Measurements from ENCODE around the gene SHC1.
"Not testable (repeated sequence)": the region's sequence is repeated elsewhere in the genome, so short reads cannot be mapped to it uniquely, and the experiment has no call there.

The SHC1 gene

GRCh38 chr1:154996966-154997701, 26.6 kb upstream of the SHC1 start:
- no peak for DNase-seq (ENCODE audit: low read depth in 1 of 2, low spot score in 1 of 2)

GRCh38 chr1:154995301-154995983, 24.9 kb upstream of the SHC1 start:
- DNase-seq (ENCODE audit: low read depth in 1 of 2, low spot score in 1 of 2) = not testable (repeated sequence)

- DNase-seq (ENCODE audit: low read depth in 1 of 2, low spot score in 1 of 2) = no peak
Measured at GRCh38 chr1:154994591-154994990, 24.0 kb upstream of the SHC1 start.

- DNase-seq (ENCODE audit: low read depth in 1 of 2, low spot score in 1 of 2) = no peak
Measured at GRCh38 chr1:154994269-154994587, 23.7 kb upstream of the SHC1 start.

GRCh38 chr1:154993572-154994268, 23.2 kb upstream of the SHC1 start, which contains the start of gene LENEP:
Gene LENEP, plus strand, starts transcription at chr1:154993586. Its CDS starts 22 bp downstream, at chr1:154993608.
- no peak for DNase-seq (ENCODE audit: low read depth in 1 of 2, low spot score in 1 of 2)

- no peak for DNase-seq (ENCODE audit: low read depth in 1 of 2, low spot score in 1 of 2)
Measured at GRCh38 chr1:154992721-154993571, 22.4 kb upstream of the SHC1 start.

- DNase-seq (ENCODE audit: low read depth in 1 of 2, low spot score in 1 of 2) = no peak
Measured at GRCh38 chr1:154990276-154990675, 19.7 kb upstream of the SHC1 start.

- DNase-seq (ENCODE audit: low read depth in 1 of 2, low spot score in 1 of 2) = no peak
Measured at GRCh38 chr1:154989195-154989860, 18.8 kb upstream of the SHC1 start.

GRCh38 chr1:154988058-154988954, 17.8 kb upstream of the SHC1 start:
- no peak for DNase-seq (ENCODE audit: low read depth in 1 of 2, low spot score in 1 of 2)

GRCh38 chr1:154987326-154987725, 16.8 kb upstream of the SHC1 start:
- DNase-seq (ENCODE audit: low read depth in 1 of 2, low spot score in 1 of 2) = no peak

GRCh38 chr1:154986736-154987135, 16.2 kb upstream of the SHC1 start:
- not testable (repeated sequence) for DNase-seq (ENCODE audit: low read depth in 1 of 2, low spot score in 1 of 2)

- DNase-seq (ENCODE audit: low read depth in 1 of 2, low spot score in 1 of 2) = no peak
Measured at GRCh38 chr1:154983776-154984466, 13.4 kb upstream of the SHC1 start.

GRCh38 chr1:154982897-154983648, 12.5 kb upstream of the SHC1 start, which contains the start of gene FLAD1:
Gene FLAD1, plus strand, starts transcription at chr1:154983344. Its CDS starts 351 bp downstream, at chr1:154983695.
- DNase-seq (ENCODE audit: low read depth in 1 of 2, low spot score in 1 of 2) = peak; percentile 87 to 90

- no peak for DNase-seq (ENCODE audit: low read depth in 1 of 2, low spot score in 1 of 2)
Measured at GRCh38 chr1:154982341-154982740, 11.8 kb upstream of the SHC1 start.

GRCh38 chr1:154978360-154978759, 7.8 kb upstream of the SHC1 start:
- DNase-seq (ENCODE audit: low read depth in 1 of 2, low spot score in 1 of 2) = no peak

GRCh38 chr1:154977762-154978161, 7.2 kb upstream of the SHC1 start:
- not testable (repeated sequence) for DNase-seq (ENCODE audit: low read depth in 1 of 2, low spot score in 1 of 2)

- peak in 1 of 2 donors; percentile 38 for DNase-seq (ENCODE audit: low read depth in 1 of 2, low spot score in 1 of 2)
Measured at GRCh38 chr1:154975409-154976059, 5.0 kb upstream of the SHC1 start.
